Choroid plexus epithelial cell (primary cell): ENCODE measurements around the gene KCNK2.
"Not testable (repeated sequence)": the region's sequence is repeated elsewhere in the genome, so short reads cannot be mapped to it uniquely, and the experiment has no call there.

Experiments
- DNase-seq: peaks from one replicate; pipeline ENCODE4 v3.0.0-alpha.2; 2010; ENCODE audit warnings: low read depth
- H3K4me3 ChIP-seq: 2 replicates; pipeline ENCODE4 v1.5.1; 2011; ENCODE audit warnings: low read depth, mild to moderate bottlenecking, control low read depth, low read length, moderate library complexity
- CTCF ChIP-seq: conservative IDR thresholded peaks from 2 replicates; pipeline ENCODE4 v1.5.1; 2011; ENCODE audit warnings: low read depth, mild to moderate bottlenecking, control low read depth, inconsistent platforms, low read length, moderate library complexity

The KCNK2 gene

GRCh38 chr1:215143497-215143896, 61.0 kb downstream of the KCNK2 start:
- no peak overlapping the region for H3K4me3 ChIP-seq
- no peak for TF ChIP-seq CTCF
- DNase-seq, result no peak

- H3K4me3 ChIP-seq, result no peak overlapping the region
- DNase-seq, result peak; percentile 73
- peak; percentile 77 for TF ChIP-seq CTCF
Observed at GRCh38 chr1:215146240-215146975, 63.9 kb downstream of the KCNK2 start.

- no peak overlapping the region for H3K4me3 ChIP-seq
- no peak for DNase-seq
- TF ChIP-seq CTCF, result no peak
Observed at GRCh38 chr1:215147024-215147423, 64.5 kb downstream of the KCNK2 start.

GRCh38 chr1:215151841-215152549, 69.5 kb downstream of the KCNK2 start:
- no peak for TF ChIP-seq CTCF
- no peak overlapping the region for H3K4me3 ChIP-seq
- DNase-seq, result no peak

- peak; percentile 49 for DNase-seq
- TF ChIP-seq CTCF, result no peak
- no peak overlapping the region for H3K4me3 ChIP-seq
Observed at GRCh38 chr1:215156232-215156631, 73.7 kb downstream of the KCNK2 start.

- TF ChIP-seq CTCF, result no peak
- no peak for DNase-seq
- no peak overlapping the region for H3K4me3 ChIP-seq
Observed at GRCh38 chr1:215160351-215160750, 77.8 kb downstream of the KCNK2 start.

- DNase-seq, H3K4me3 ChIP-seq: not testable (repeated sequence)
Observed at GRCh38 chr1:215163144-215163543, 80.6 kb downstream of the KCNK2 start.
